Measurements from ENCODE around the gene NGEF.
"Not testable (repeated sequence)": the region's sequence is repeated elsewhere in the genome, so short reads cannot be mapped to it uniquely, and the experiment has no call there.

The NGEF gene

GRCh38 chr2:232854082-232854481, 159.0 kb downstream of the NGEF start:
- DNase-seq (ENCODE audit: extremely low read depth, low read depth), result peak; percentile 79
- TF ChIP-seq CTCF (IDR thresholded peaks at IDR 0.05; ENCODE audit: low read depth, low read length, missing control alignments), result no peak
- no peak overlapping the region for H3K4me3 ChIP-seq (replicated peaks; ENCODE audit: low read depth, low read length)

GRCh38 chr2:232852676-232853075, 160.4 kb downstream of the NGEF start:
- no peak overlapping the region for H3K4me3 ChIP-seq (replicated peaks; ENCODE audit: low read depth, low read length)
- DNase-seq (ENCODE audit: extremely low read depth, low read depth), result no peak
- TF ChIP-seq CTCF (IDR thresholded peaks at IDR 0.05; ENCODE audit: low read depth, low read length, missing control alignments), result no peak

GRCh38 chr2:232852081-232852480, 161.0 kb downstream of the NGEF start:
- not testable (repeated sequence) for H3K4me3 ChIP-seq (replicated peaks; ENCODE audit: low read depth, low read length); DNase-seq (ENCODE audit: extremely low read depth, low read depth)

GRCh38 chr2:232850039-232850438, 163.0 kb downstream of the NGEF start:
- no peak for DNase-seq (ENCODE audit: extremely low read depth, low read depth)
- TF ChIP-seq CTCF (IDR thresholded peaks at IDR 0.05; ENCODE audit: low read depth, low read length, missing control alignments), result no peak
- H3K4me3 ChIP-seq (replicated peaks; ENCODE audit: low read depth, low read length), result no peak overlapping the region

GRCh38 chr2:232846055-232846454, 167.0 kb downstream of the NGEF start:
- no peak for TF ChIP-seq CTCF (IDR thresholded peaks at IDR 0.05; ENCODE audit: low read depth, low read length, missing control alignments)
- no peak overlapping the region for H3K4me3 ChIP-seq (replicated peaks; ENCODE audit: low read depth, low read length)
- DNase-seq (ENCODE audit: extremely low read depth, low read depth), result no peak

- no peak overlapping the region for H3K4me3 ChIP-seq (replicated peaks; ENCODE audit: low read depth, low read length)
- DNase-seq (ENCODE audit: extremely low read depth, low read depth), result no peak
- TF ChIP-seq CTCF (IDR thresholded peaks at IDR 0.05; ENCODE audit: low read depth, low read length, missing control alignments), result no peak
These were observed 169.2 kb downstream of the NGEF start for GRCh38 chr2:232843834-232844233.

- H3K4me3 ChIP-seq (replicated peaks; ENCODE audit: low read depth, low read length), result no peak overlapping the region
- no peak for TF ChIP-seq CTCF (IDR thresholded peaks at IDR 0.05; ENCODE audit: low read depth, low read length, missing control alignments)
- no peak for DNase-seq (ENCODE audit: extremely low read depth, low read depth)
These were observed 170.4 kb downstream of the NGEF start for GRCh38 chr2:232842689-232843088.
